Measurements from ENCODE around the gene SPRED3.
"Not testable (repeated sequence)": the region's sequence is repeated elsewhere in the genome, so short reads cannot be mapped to it uniquely, and the experiment has no call there.

The SPRED3 gene

GRCh38 chr19:38388349-38389100, at the start of gene SPRED3:
SPRED3 (plus strand) TSS chr19:38388697; CDS start chr19:38390303, 1,606 bp downstream.
- DNase-seq = peak; percentile 53

- DNase-seq = not testable (repeated sequence)
Measured at GRCh38 chr19:38339011-38339410, 49.5 kb upstream of the SPRED3 start.

GRCh38 chr19:38340927-38341326, 47.6 kb upstream of the SPRED3 start:
- no peak for DNase-seq

- no peak for DNase-seq
Measured at GRCh38 chr19:38346837-38347236, 41.7 kb upstream of the SPRED3 start.

GRCh38 chr19:38350883-38351282, 37.6 kb upstream of the SPRED3 start:
- no peak for DNase-seq

- no peak for DNase-seq
Measured at GRCh38 chr19:38351865-38352395, 36.6 kb upstream of the SPRED3 start.

GRCh38 chr19:38352611-38353010, 35.9 kb upstream of the SPRED3 start:
- no peak for DNase-seq

- DNase-seq = no peak
Measured at GRCh38 chr19:38355728-38356725, 32.5 kb upstream of the SPRED3 start.

- no peak for DNase-seq
Measured at GRCh38 chr19:38358071-38358470, 30.4 kb upstream of the SPRED3 start.

GRCh38 chr19:38359242-38360021, 29.1 kb upstream of the SPRED3 start:
- no peak for DNase-seq

- no peak for DNase-seq
Measured at GRCh38 chr19:38360351-38360750, 28.1 kb upstream of the SPRED3 start.

GRCh38 chr19:38360839-38361631, 27.5 kb upstream of the SPRED3 start:
- DNase-seq = no peak

- DNase-seq = peak; percentile 58
Measured at GRCh38 chr19:38361633-38362075, 26.8 kb upstream of the SPRED3 start.

- peak; percentile 50 for DNase-seq
Measured at GRCh38 chr19:38362076-38362945, 26.2 kb upstream of the SPRED3 start.

- not testable (repeated sequence) for DNase-seq
Measured at GRCh38 chr19:38362946-38363688, 25.4 kb upstream of the SPRED3 start.

- DNase-seq = no peak
Measured at GRCh38 chr19:38367041-38367440, 21.5 kb upstream of the SPRED3 start.

GRCh38 chr19:38369584-38369983, 18.9 kb upstream of the SPRED3 start:
- no peak for DNase-seq

- no peak for DNase-seq
Measured at GRCh38 chr19:38370299-38370698, 18.2 kb upstream of the SPRED3 start.

GRCh38 chr19:38371081-38371480, 17.4 kb upstream of the SPRED3 start:
- no peak for DNase-seq

GRCh38 chr19:38373907-38374331, 14.6 kb upstream of the SPRED3 start:
- DNase-seq = no peak
